ENCODE results near the gene C1orf116. TPM values are rescaled to one million over a fixed set of nuclear protein-coding genes. Genes with fewer than 3 reads are reported as not detected.
"Not testable (repeated sequence)": the region's sequence is repeated elsewhere in the genome, so short reads cannot be mapped to it uniquely, and the experiment has no call there.

C1orf116 gene
- total RNA-seq, 2 experiments from 2014 or later: not detected

DNA sequence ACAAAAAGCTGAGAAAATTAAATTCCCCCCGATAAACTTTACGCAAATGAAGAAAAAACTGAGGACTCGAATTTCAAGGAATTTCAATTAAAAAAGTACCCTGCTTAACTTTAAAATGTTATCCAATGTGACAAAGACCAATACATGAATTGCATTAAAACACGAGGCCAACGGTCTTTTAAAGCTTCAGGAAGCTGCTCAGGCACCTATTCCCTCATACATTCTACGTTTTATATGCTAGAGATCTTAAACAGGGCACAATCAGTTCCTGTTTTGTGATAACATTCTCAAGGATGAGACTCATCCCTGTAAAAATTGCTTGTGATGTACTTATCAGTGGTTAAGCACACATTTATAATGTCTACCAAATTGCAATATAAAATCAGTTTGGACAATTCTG lies 15.5 kb upstream of the C1orf116 start:
- peaks cover 57% of the 10 kb centered on the region for H3K4me1 Mint-ChIP-seq (ENCODE audit: low read depth)
- no peak overlapping the region for H3K4me3 Mint-ChIP-seq
- H3K27ac Mint-ChIP-seq: no peak overlapping the region
- ChIA-PET POLR2A (no interaction called here), CTCF (interaction anchor here (0.7 to 3.1 kb wide), 4 partner anchors 31 to 129 kb away, joined by 3 to 24 read pairs (median 4); no protein-coding TSS in a partner anchor)
- peaks cover 35% of the 10 kb centered on the region for H3K36me3 Mint-ChIP-seq
- DNase-seq: no peak
- intact Hi-C loops (cut with micrococcal nuclease): no loop called here
- H3K27me3 Mint-ChIP-seq: no peaks in the 10 kb centered on the region
- no peaks in the 10 kb centered on the region for H3K9me3 Mint-ChIP-seq

DNA sequence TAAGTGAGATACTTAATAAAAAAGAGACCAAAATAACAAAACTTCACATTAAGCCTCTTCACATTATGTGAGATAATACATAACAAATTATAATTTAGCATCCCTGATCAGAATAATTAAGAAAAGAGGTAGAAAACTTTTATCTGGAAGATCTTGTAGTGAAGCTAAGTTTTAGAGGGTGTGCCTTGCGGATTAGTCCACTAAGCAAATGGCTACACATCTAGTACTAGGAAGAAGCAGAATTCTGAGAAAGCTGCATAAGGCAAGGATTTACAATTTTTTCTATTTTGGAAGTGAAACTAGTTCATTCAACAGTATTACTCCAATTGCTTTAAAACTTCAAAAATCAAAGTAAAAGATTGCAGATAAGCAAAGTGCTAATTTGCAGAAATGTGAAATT lies 14.9 kb upstream of the C1orf116 start:
- intact Hi-C loops (cut with micrococcal nuclease): no loop called here
- ChIA-PET CTCF (interaction anchor here (0.9 to 3.1 kb wide), 2 partner anchors 32 to 44 kb away, joined by 4 to 24 read pairs; no protein-coding TSS in a partner anchor), POLR2A (no interaction called here)
- Mint-ChIP-seq H3K27ac (no peak overlapping the region), H3K36me3 (peaks cover 37% of the 10 kb centered on the region), H3K9me3 (no peaks in the 10 kb centered on the region), H3K4me3 (no peak overlapping the region), H3K4me1 (ENCODE audit: low read depth) (peaks cover 56% of the 10 kb centered on the region), H3K27me3 (no peaks in the 10 kb centered on the region)
- no peak for DNase-seq

DNA sequence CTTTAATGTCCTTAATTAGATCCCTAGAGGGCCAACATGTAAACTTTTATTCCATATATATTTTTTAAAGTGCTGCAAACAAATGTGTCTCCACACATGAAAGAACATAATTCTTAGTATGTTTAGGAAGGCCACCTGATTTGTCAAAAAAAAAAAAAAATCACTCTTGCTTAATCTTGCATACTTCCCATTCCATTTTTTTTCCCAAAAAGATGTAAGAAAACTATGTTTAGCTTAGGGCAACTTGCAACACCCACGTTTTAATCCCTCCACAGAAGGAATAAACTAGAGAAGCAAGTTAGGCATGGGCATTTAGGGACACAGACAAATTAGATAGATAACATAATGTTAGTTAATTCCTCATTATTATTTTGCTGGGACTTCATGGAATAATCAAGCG lies 12.9 kb upstream of the C1orf116 start:
- no peak overlapping the region for H3K4me3 Mint-ChIP-seq
- H3K27me3 Mint-ChIP-seq: no peaks in the 10 kb centered on the region
- DNase-seq: no peak
- intact Hi-C loops (cut with micrococcal nuclease): no loop called here
- peaks cover 44% of the 10 kb centered on the region for H3K4me1 Mint-ChIP-seq (ENCODE audit: low read depth)
- ChIA-PET POLR2A (no interaction called here), CTCF (interaction anchor here (0.9 to 1.2 kb wide), 5 partner anchors 11 to 455 kb away, joined by 3 to 4 read pairs (median 3); no protein-coding TSS in a partner anchor)
- H3K36me3 Mint-ChIP-seq: peaks cover 38% of the 10 kb centered on the region
- no peak overlapping the region for H3K27ac Mint-ChIP-seq
- no peaks in the 10 kb centered on the region for H3K9me3 Mint-ChIP-seq

DNA sequence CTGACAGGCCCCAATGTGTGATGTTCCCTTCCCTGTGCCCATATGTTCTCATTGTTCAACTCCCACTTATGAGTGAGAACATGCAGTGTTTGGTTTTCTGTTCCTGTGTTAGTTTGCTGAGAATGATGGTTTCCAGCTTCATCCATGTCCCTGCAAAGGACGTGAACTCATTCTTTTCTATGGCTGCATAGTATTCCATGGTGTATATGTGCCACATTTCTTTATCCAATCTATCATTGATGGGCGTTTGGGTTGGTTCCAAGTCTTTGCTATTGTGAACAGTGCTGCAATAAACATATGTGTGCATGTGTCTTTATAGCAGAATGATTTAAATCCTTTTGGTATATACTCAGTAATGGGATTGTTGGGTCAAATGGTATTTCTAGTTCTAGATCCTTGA lies 8.8 kb upstream of the C1orf116 start:
- Mint-ChIP-seq H3K4me1 (ENCODE audit: low read depth) (peaks cover 21% of the 10 kb centered on the region), H3K36me3 (peaks cover 17% of the 10 kb centered on the region)
- DNase-seq; H3K27me3 Mint-ChIP-seq; H3K4me3 Mint-ChIP-seq; POLR2A ChIA-PET; H3K27ac Mint-ChIP-seq; CTCF ChIA-PET; intact Hi-C loops (cut with micrococcal nuclease); H3K9me3 Mint-ChIP-seq: not testable (repeated sequence)

DNA sequence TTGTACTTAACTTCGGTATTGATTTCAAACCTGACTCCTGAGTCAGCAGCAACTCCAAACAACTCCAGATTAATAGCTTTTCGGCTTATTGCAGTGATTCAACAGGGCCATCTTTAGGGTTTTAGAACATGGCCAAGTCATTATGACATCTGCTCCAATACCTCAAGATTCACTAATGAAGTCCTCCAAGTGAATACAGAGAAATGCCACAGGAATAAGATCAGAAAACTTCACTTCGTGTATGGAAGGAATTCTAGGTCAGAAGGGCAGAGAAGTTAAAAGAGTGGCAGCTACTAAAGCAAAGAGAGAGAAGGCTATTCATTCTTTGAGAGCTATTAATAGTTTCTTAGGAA lies 7.6 kb upstream of the C1orf116 start:
- intact Hi-C loops (cut with micrococcal nuclease): no loop called here

DNA sequence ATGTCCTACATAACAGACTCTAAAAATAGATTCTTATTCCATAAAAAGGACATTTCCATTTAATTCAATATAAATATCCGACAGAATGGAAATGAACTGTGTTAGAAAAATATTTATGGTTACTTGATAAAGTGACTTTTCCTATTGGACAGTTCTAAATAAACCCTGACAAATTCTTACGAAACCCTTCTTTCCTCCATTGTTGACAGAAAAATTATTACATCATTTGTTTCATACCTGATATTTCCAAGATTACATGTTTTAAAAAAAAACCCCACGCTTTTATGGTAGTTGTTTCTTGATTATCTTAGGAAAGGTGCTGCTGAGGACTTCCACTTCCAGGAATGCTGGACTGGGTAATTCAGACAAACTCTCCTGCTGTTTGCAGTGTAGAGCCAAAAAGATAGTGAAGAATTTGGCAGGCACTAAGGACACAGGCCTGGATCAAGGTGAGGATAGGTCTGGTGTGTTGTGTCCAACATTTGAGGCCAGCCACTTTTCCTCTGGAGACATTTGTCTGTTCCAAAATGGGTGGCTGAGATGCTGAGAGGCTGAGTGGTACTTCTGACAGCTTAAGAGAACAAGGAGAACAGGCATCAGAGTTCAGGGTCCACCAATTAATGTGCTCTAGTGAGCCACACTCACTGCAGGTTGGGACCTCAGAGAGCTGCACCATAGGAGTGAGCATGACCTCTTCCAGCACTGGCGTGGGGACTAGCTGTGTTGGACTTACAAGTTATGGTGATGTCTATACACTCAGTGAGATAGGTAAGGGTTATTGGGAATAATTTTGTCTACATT lies 7.0 kb upstream of the C1orf116 start:
- Mint-ChIP-seq H3K4me1 (ENCODE audit: low read depth) (peaks cover 5% of the 10 kb centered on the region), H3K9me3 (no peaks in the 10 kb centered on the region), H3K36me3 (peaks cover 7% of the 10 kb centered on the region), H3K27ac (no peak overlapping the region), H3K4me3 (no peak overlapping the region), H3K27me3 (peaks cover 5% of the 10 kb centered on the region)
- POLR2A ChIA-PET: no interaction called here
- CTCF ChIA-PET: interaction anchor here (0.5 kb wide), 1 partner anchor 376 kb away, joined by 3 read pairs; no protein-coding TSS in a partner anchor
- intact Hi-C loops (cut with micrococcal nuclease): no loop called here
- DNase-seq: no peak

More for the DNA sequence above, 7.6 kb upstream of the C1orf116 start:
- Mint-ChIP-seq H3K4me1 (ENCODE audit: low read depth) (peaks cover 9% of the 10 kb centered on the region), H3K9me3 (no peaks in the 10 kb centered on the region), H3K4me3 (no peak overlapping the region), H3K36me3 (peaks cover 10% of the 10 kb centered on the region), H3K27me3 (no peaks in the 10 kb centered on the region), H3K27ac (no peak overlapping the region)
- DNase-seq: no peak
- ChIA-PET CTCF (no interaction called here), POLR2A (interaction anchor here (0.6 to 0.7 kb wide), 2 partner anchors 9 to 1398 kb away, joined by 3 read pairs; no protein-coding TSS in a partner anchor)

DNA sequence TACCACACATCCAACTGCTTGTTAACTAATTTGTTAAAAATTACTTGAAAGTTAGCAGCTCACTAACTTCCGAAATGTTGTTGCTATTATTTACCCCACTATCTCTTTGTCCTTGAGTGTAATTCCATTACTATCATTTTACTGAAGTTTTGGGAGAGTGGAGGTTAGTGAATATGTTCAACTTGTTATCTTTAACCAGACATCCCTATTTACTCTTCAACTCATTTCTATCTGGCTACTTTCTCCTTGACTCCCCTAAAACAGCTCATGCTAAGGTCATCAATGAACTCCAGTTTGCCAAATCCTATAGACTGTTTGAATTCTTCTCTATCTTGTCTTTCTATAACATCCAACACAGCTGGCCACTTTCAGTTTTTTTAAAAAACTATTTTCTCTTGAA lies 4.3 kb upstream of the C1orf116 start:
- no peaks in the 10 kb centered on the region for H3K4me1 Mint-ChIP-seq (ENCODE audit: low read depth)
- H3K36me3 Mint-ChIP-seq: no peaks in the 10 kb centered on the region
- peaks cover 13% of the 10 kb centered on the region for H3K27me3 Mint-ChIP-seq
- H3K4me3 Mint-ChIP-seq: no peak overlapping the region
- H3K9me3 Mint-ChIP-seq: no peaks in the 10 kb centered on the region
- POLR2A ChIA-PET: no interaction called here
- DNase-seq: no peak
- intact Hi-C loops (cut with micrococcal nuclease): no loop called here
- CTCF ChIA-PET: interaction anchor here (1.2 kb wide), 1 partner anchor 13 kb away, joined by 3 read pairs; no protein-coding TSS in a partner anchor
- H3K27ac Mint-ChIP-seq: no peak overlapping the region

DNA sequence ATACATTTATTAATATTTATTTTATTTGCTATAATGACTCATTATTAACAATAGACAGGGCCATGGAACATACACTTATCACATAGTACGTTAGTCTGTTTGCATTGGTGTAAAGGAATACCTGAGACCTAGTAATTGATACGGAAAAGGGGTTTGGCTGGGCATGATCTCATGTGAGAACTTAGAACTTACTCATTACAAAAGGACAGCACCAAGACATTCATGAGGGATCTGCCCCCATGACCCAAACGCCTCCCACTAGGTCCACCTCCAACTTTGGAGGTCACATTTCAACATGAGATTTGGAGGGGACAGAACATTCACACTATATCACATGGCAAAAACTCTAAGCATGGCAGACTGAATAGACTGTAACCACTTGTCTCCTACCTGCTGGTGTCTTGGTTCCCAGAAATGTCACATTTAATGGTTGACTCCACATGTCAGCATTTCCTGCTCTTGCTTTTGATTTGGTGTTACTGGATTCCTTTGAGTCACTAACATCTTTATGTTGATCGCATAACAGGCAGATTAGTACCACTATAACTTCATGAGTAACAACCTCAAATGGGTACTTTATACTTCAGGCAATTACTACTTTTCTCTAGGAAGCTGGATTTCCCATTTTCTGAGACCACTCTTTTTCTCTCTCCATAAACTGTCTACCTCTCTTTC lies 3.5 kb upstream of the C1orf116 start:
- Mint-ChIP-seq H3K27me3 (peaks cover 22% of the 10 kb centered on the region), H3K9me3 (no peaks in the 10 kb centered on the region), H3K27ac (no peak overlapping the region), H3K4me3 (no peak overlapping the region), H3K36me3 (no peaks in the 10 kb centered on the region), H3K4me1 (ENCODE audit: low read depth) (no peaks in the 10 kb centered on the region)
- POLR2A ChIA-PET: no interaction called here
- intact Hi-C loops (cut with micrococcal nuclease): no loop called here
- CTCF ChIA-PET: interaction anchor here (1.2 kb wide), 1 partner anchor 14 kb away, joined by 3 read pairs; no protein-coding TSS in a partner anchor
- no peak for DNase-seq

DNA sequence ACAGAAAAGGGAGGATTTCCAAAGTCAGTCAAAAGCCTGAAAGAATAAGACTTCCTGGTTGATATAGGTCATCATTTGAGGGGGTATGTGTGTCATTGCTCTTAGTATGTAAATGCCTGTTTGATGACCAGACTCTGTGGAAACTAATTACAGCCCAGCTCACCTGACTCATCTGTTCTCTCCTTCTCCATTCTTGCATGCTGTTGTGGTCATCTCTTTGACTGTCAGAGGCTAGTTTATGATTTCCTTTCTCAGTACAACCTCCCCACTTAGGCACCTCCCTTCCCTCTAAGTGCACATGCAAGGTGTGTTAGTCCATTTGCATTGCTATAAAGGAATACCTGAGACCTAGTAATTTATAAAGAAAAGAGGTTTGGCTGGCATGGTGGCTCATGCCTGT lies 2.4 kb upstream of the C1orf116 start:
- H3K4me1 Mint-ChIP-seq (ENCODE audit: low read depth): no peaks in the 10 kb centered on the region
- POLR2A ChIA-PET: no interaction called here
- no peak overlapping the region for H3K27ac Mint-ChIP-seq
- peaks cover 30% of the 10 kb centered on the region for H3K27me3 Mint-ChIP-seq
- no peaks in the 10 kb centered on the region for H3K36me3 Mint-ChIP-seq
- DNase-seq: no peak
- CTCF ChIA-PET: interaction anchor here (0.6 to 1.2 kb wide), 2 partner anchors 21 to 371 kb away, joined by 3 read pairs; no protein-coding TSS in a partner anchor
- no peaks in the 10 kb centered on the region for H3K9me3 Mint-ChIP-seq
- H3K4me3 Mint-ChIP-seq: no peak overlapping the region
- intact Hi-C loops (cut with micrococcal nuclease): no loop called here

DNA sequence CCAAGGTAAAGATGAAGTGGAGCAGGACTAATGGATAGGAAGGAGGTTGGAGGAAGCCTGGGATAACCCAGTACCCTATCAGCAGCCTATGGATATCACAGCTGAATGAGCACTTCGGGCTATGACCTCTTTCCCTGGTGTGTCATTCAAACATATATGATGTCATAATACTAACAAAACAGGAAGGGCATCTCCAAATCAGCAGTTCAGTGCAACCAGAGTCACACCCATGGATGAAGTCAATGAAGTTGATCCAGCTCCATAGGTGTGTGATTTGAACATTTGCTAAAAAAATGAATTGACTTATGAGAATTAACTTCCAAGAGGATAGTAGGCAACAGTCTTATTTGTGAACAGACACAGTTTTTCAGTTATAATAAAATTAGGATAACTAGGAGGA lies 1.7 kb upstream of the C1orf116 start:
- H3K36me3 Mint-ChIP-seq: no peaks in the 10 kb centered on the region
- peaks cover 33% of the 10 kb centered on the region for H3K27me3 Mint-ChIP-seq
- intact Hi-C loops (cut with micrococcal nuclease): no loop called here
- CTCF ChIA-PET: interaction anchor here (1.2 to 2.4 kb wide), 4 partner anchors 15 to 52 kb away, joined by 3 to 9 read pairs (median 4); no protein-coding TSS in a partner anchor
- no peaks in the 10 kb centered on the region for H3K4me1 Mint-ChIP-seq (ENCODE audit: low read depth)
- POLR2A ChIA-PET: no interaction called here
- H3K9me3 Mint-ChIP-seq: no peaks in the 10 kb centered on the region
- H3K27ac Mint-ChIP-seq: no peak overlapping the region
- H3K4me3 Mint-ChIP-seq: no peak overlapping the region
- DNase-seq: no peak

DNA sequence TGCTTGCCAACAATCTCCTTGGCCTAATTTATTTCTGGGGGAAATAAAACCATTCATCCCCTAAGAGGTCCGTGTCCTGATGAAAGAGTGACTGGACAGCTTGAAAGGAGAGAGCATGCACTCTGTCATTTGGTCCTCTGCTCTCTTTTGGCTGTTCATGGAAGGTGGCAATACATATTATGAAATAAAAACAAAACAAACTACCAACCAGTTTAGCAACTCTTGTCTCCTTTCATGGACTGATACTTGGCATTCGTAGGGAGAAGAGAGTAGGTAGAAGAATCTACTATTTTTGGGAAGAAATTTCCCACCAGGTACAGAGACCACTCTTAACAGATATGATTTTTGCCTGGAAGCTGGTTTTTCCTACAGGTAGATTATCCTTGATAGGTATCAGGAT lies 746 bp upstream of the C1orf116 start:
- H3K4me3 Mint-ChIP-seq: no peak overlapping the region
- H3K27me3 Mint-ChIP-seq: peaks cover 38% of the 10 kb centered on the region
- no peaks in the 10 kb centered on the region for H3K36me3 Mint-ChIP-seq
- H3K9me3 Mint-ChIP-seq: no peaks in the 10 kb centered on the region
- ChIA-PET POLR2A (no interaction called here), CTCF (interaction anchor here (1.3 to 2.4 kb wide), 5 partner anchors 16 to 100 kb away, joined by 3 to 9 read pairs (median 4); no protein-coding TSS in a partner anchor)
- H3K4me1 Mint-ChIP-seq (ENCODE audit: low read depth): no peaks in the 10 kb centered on the region
- intact Hi-C loops (cut with micrococcal nuclease): no loop called here
- no peak overlapping the region for H3K27ac Mint-ChIP-seq
- DNase-seq: no peak

DNA sequence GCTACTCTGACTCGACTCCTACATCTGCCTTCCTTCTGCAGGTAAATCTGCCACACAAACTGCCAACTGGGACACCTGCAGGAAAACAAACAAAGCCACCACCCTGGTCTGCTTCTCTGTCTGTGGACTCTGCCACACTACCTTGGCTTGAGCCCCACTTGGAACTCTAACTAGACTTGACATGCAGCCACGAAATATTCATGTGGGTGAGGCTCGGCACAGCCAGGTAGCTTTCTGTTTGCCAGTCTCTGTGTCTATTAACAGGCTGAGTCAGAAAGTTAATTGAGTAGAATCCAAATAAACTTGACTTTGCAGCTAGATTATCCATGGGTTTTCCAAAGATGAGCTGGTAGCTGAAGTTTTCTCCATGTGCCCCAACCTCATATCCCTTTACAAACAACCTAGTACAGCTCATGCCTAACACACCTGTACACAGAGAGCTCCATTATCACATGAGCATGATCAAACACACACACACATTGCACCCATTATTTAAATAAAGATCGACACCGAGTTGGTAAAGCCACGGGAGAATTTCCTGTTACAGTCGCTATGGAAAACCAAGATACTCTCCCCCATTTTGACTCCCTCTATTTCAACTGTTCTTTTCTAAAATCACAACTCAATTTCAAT lies 808 bp downstream of the C1orf116 start:
- Mint-ChIP-seq H3K9me3 (no peaks in the 10 kb centered on the region), H3K4me1 (ENCODE audit: low read depth) (no peaks in the 10 kb centered on the region), H3K4me3 (no peak overlapping the region), H3K27ac (no peak overlapping the region), H3K27me3 (peaks cover 45% of the 10 kb centered on the region), H3K36me3 (no peaks in the 10 kb centered on the region)
- intact Hi-C loops (cut with micrococcal nuclease): no loop called here
- ChIA-PET POLR2A (no interaction called here), CTCF (interaction anchor here (0.8 to 1.4 kb wide), 3 partner anchors 21 to 52 kb away, joined by 3 to 8 read pairs (median 4); partner anchors contain the start of gene PFKFB2)
- no peak for DNase-seq
